ENCODE measurements around the gene AGTR2. TPM values are rescaled to one million over a fixed set of nuclear protein-coding genes. Genes with fewer than 3 reads are reported as not detected.

Gene AGTR2
- total RNA-seq, 1 donor from 2014 or later, result not detected

GRCh38 chrX:116181300-116181699 lies 10.8 kb downstream of the AGTR2 start:
- no peak for TF ChIP-seq CTCF (IDR thresholded peaks at IDR 0.05)
- Mint-ChIP-seq H3K4me3 (ENCODE audit: unreplicated experiment) (no peak overlapping the region), H3K27me3 (ENCODE audit: unreplicated experiment) (no peaks in the 10 kb centered on the region), H3K36me3 (ENCODE audit: unreplicated experiment) (no peaks in the 10 kb centered on the region), H3K27ac (ENCODE audit: unreplicated experiment) (no peak overlapping the region), H3K9me3 (ENCODE audit: unreplicated experiment) (peaks cover 10% of the 10 kb centered on the region), H3K4me1 (ENCODE audit: unreplicated experiment) (no peaks in the 10 kb centered on the region)
- no peak for DNase-seq (ENCODE audit: extremely low spot score, unreplicated experiment)

- H3K27ac Mint-ChIP-seq (ENCODE audit: unreplicated experiment), result no peak overlapping the region
- no peak for TF ChIP-seq CTCF (IDR thresholded peaks at IDR 0.05)
- no peaks in the 10 kb centered on the region for H3K4me1 Mint-ChIP-seq (ENCODE audit: unreplicated experiment)
- no peaks in the 10 kb centered on the region for H3K36me3 Mint-ChIP-seq (ENCODE audit: unreplicated experiment)
- H3K4me3 Mint-ChIP-seq (ENCODE audit: unreplicated experiment), result no peak overlapping the region
- no peak for DNase-seq (ENCODE audit: extremely low spot score, unreplicated experiment)
- peaks cover 25% of the 10 kb centered on the region for H3K9me3 Mint-ChIP-seq (ENCODE audit: unreplicated experiment)
- no peaks in the 10 kb centered on the region for H3K27me3 Mint-ChIP-seq (ENCODE audit: unreplicated experiment)
Observed at GRCh38 chrX:116185163-116185562, 14.6 kb downstream of the AGTR2 start.

GRCh38 chrX:116194649-116195048 lies 24.1 kb downstream of the AGTR2 start:
- H3K27ac Mint-ChIP-seq (ENCODE audit: unreplicated experiment), result no peak overlapping the region
- no peaks in the 10 kb centered on the region for H3K4me1 Mint-ChIP-seq (ENCODE audit: unreplicated experiment)
- no peak for DNase-seq (ENCODE audit: extremely low spot score, unreplicated experiment)
- peaks cover under 1% of the 10 kb centered on the region for H3K9me3 Mint-ChIP-seq (ENCODE audit: unreplicated experiment)
- H3K36me3 Mint-ChIP-seq (ENCODE audit: unreplicated experiment), result no peaks in the 10 kb centered on the region
- no peaks in the 10 kb centered on the region for H3K27me3 Mint-ChIP-seq (ENCODE audit: unreplicated experiment)
- no peak overlapping the region for H3K4me3 Mint-ChIP-seq (ENCODE audit: unreplicated experiment)
- no peak for TF ChIP-seq CTCF (IDR thresholded peaks at IDR 0.05)

- Mint-ChIP-seq H3K4me3 (ENCODE audit: unreplicated experiment) (no peak overlapping the region), H3K27me3 (ENCODE audit: unreplicated experiment) (no peaks in the 10 kb centered on the region), H3K9me3 (ENCODE audit: unreplicated experiment) (no peaks in the 10 kb centered on the region), H3K4me1 (ENCODE audit: unreplicated experiment) (no peaks in the 10 kb centered on the region), H3K36me3 (ENCODE audit: unreplicated experiment) (no peaks in the 10 kb centered on the region), H3K27ac (ENCODE audit: unreplicated experiment) (no peak overlapping the region)
- no peak for DNase-seq (ENCODE audit: extremely low spot score, unreplicated experiment)
- no peak for TF ChIP-seq CTCF (IDR thresholded peaks at IDR 0.05)
Observed at GRCh38 chrX:116198235-116198634, 27.7 kb downstream of the AGTR2 start.

- no peak overlapping the region for H3K27ac Mint-ChIP-seq (ENCODE audit: unreplicated experiment)
- no peaks in the 10 kb centered on the region for H3K9me3 Mint-ChIP-seq (ENCODE audit: unreplicated experiment)
- H3K27me3 Mint-ChIP-seq (ENCODE audit: unreplicated experiment), result no peaks in the 10 kb centered on the region
- H3K4me3 Mint-ChIP-seq (ENCODE audit: unreplicated experiment), result no peak overlapping the region
- H3K36me3 Mint-ChIP-seq (ENCODE audit: unreplicated experiment), result no peaks in the 10 kb centered on the region
- no peaks in the 10 kb centered on the region for H3K4me1 Mint-ChIP-seq (ENCODE audit: unreplicated experiment)
- DNase-seq (ENCODE audit: extremely low spot score, unreplicated experiment), result no peak
- no peak for TF ChIP-seq CTCF (IDR thresholded peaks at IDR 0.05)
Observed at GRCh38 chrX:116198810-116199209, 28.3 kb downstream of the AGTR2 start.
